GM19025 (cell line): ENCODE measurements around the gene FTCD.
"Not testable (repeated sequence)": the region's sequence is repeated elsewhere in the genome, so short reads cannot be mapped to it uniquely, and the experiment has no call there.

Experiments
- ATAC-seq: cut with Tn5 transposase; IDR thresholded peaks from one replicate; pipeline ENCODE4 v1.9.1; 2021; ENCODE audit warnings: mild to moderate bottlenecking, low read depth, moderate library complexity; ENCODE audit not compliant: unreplicated experiment

Gene FTCD, protein sequence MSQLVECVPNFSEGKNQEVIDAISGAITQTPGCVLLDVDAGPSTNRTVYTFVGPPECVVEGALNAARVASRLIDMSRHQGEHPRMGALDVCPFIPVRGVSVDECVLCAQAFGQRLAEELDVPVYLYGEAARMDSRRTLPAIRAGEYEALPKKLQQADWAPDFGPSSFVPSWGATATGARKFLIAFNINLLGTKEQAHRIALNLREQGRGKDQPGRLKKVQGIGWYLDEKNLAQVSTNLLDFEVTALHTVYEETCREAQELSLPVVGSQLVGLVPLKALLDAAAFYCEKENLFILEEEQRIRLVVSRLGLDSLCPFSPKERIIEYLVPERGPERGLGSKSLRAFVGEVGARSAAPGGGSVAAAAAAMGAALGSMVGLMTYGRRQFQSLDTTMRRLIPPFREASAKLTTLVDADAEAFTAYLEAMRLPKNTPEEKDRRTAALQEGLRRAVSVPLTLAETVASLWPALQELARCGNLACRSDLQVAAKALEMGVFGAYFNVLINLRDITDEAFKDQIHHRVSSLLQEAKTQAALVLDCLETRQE

DNA sequence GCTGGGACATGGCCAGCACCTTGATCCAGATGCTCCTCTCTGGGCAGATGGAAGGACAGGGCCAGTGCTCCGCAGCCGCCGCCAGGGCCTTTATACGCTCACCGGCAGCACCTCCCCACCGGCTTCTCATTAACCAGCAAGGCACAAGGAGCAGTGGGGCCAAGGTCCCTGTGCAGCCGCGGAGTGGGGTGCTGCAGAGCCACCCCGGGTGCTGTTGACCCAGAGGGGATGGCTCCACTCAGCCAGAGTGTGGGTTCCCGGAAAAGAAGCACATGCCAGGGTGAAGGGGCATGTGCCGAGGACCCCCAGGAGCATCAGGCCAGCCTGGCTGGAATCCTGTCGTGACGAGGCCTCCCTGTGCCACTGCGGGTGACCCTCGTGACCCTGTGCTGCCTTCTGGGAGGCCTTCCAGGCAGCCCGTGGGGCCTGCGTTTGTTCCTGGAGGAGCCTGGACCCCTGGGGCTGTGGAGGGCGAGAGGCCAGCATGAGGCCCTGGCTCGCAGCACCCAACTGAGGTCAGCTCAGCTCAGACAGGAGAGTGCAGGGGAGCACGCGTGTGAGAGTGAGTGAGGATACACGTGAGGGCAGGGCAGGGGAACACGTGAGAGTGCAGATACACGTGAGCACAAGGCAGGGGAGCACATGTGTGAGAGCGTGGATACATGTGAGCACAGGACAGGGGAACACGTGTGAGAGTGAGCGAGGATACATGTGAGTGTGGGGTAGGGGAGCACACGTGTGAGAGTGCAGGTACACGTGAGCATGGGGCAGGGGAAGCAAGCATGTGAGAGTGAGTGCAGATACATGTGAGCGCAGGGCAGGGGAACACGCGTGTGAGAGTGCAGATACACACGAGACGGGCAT is at the start of gene FTCD:
FTCD (minus strand) TSS at position 66 of the 864 bp plus-strand sequence; CDS start at position 10, 56 bp downstream.
- no peak for ATAC-seq

DNA sequence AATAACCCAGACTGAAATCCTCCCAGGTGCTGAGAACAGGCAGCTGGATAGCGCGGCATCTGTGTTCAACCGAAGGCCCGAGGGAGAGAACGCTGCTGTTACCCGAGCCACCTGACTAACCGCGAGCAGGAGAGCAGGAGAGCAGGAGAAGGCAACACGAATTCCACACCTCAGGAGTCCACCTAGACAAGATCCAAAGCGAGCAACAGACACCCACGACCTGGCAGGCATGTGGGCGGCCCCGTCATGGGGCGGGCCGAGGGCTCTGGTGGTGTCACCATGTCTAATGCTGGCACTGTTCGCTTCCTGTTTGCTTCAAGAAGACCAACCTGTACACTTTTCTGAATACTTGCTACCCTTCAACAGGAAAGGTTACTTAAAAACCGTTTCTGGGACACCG is 49.8 kb upstream of the FTCD start:
- no peak for ATAC-seq

DNA sequence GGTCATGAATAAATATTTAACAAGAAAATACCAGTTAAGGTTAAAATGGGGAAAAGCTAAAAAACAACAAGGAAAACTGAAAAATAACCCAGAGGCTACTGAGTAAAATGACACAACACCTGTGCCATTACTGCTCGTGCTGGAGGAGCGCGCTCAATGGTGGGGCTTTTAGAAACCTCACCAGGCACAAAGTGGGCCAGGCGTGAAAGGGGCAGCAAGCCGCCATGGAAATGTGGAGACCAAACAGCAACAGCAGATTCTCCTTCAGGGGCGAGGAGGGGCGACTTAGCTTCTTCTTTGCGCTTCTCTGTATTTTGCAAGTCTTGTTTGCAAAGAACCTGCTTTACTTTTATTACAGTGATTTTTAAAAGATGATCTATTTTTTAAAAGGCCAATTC is 47.8 kb upstream of the FTCD start:
- no peak for ATAC-seq

DNA sequence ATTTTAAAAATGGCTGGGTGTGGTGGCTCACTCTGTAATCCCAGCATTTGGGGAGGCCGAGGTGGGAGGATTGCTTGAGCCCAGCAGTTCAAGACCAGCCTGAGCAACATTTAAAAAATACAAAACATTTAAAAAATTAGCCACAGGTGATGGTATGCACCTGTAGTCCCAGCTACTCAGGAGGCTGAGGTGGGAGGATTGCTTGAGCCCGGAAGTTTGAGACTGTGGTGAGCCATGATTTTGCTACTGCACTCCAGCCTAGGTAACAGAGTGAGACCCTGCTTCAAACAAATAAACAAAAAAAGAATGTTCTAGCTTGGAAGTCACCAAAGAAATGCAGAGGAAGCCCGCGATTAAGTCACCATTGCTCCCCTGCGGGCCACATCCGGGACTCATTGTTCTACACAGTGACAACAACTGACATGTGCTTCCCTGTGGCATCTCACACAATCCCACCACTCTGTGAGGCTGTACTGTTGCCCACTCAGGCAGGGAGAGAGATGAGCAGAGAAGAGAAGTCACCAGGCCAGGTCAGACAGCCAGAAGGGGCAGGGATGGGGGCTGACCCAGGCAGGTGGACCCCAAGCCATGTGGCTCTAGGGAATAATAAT is 47.3 kb upstream of the FTCD start:
- no peak for ATAC-seq

DNA sequence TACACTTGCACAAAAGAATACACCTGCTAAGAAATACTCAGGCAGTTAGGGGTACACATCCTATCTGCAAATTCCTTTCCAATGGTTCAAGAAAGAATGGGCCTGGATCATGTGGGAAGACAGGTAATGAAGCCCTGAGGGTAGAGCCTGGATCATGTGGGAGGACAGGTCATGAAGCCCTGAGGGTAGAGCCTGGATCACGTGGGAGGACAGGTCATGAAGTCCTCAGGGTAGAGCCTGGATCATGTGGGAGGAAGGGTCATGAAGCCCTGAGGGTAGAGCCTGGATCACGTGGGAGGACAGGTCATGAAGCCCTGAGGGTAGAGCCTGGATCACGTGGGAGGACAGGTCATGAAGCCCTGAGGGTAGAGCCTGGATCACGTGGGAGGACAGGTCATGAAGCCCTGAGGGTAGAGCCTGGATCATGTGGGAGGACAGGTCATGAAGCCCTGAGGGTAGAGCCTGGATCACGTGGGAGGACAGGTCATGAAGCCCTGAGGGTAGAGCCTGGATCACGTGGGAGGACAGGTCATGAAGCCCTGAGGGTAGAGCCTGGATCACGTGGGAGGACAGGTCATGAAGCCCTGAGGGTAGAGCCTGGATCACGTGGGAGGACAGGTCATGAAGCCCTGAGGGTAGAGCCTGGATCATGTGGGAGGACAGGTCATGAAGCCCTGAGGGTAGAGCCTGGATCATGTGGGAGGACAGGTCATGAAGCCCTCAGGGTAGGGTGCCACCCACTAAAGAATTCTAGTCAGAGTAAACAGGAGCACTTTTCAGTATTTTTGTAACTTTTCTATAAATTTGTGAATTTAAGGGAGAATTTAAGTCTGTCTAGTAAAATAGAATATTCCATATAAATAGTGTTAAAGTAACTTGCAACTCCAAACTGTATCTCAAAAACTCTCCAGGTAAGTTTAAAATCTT is 45.8 kb upstream of the FTCD start:
- ATAC-seq = not testable (repeated sequence)

DNA sequence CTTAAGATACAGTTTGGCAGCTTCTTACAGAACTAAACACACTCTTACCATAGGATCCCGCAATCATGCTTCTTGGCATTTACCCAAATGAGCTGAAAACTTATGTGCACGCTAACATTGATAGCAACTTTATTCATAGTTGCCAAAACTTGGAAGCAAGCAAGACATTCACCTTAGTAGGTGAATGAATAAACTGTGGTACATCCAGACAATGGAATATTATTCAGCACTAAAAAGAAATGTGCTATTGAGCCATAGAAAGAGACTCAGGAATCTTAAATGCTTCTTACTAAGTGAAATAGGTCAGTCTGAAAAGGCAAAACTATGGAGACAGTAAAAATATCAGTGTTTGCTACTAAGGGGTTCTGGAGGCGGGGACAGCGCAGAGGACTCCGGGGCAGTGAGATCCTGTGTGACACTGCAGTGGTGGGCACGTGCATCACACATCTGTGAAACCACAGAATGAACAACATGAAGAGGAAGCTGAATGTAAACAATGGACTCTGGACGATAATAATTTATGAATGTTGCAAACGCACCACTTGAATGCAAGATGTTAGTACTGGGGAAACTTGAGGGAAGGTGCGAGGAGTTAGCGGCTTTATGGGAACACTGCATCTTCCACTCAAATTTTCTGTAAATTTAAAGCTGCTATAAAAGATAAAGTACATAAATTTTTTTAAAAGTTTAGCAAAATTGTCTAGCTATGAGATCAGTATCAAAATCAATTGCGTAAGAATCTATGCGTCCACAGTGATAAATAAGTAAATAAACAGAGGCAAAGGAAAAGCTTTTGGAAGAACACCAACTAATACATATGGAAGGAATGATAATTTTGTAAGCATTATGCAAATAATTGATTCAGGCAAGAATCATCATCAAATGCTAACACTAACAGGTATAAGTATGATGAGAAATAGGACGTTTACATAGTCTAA is 44.3 kb upstream of the FTCD start:
- ATAC-seq = no peak

DNA sequence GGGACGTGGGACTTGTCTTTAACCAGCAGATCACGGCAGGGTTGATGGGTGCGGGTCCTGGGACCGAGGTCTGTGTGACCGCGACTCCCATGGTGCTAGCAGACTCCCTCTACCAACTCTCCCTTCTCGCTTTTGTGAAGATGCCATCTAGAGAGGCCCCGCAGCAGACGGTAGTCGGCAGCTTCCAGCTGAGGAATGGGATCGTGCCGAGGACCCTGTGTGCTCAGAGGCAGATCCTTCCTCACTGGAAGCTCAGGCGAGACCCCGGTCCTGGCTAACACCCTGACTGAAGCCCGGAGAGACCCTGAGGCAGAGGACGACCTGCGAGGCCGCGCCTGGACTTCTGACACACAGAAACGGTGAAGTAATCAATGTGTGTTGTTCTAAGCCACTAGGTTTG is 41.4 kb upstream of the FTCD start:
- no peak for ATAC-seq

DNA sequence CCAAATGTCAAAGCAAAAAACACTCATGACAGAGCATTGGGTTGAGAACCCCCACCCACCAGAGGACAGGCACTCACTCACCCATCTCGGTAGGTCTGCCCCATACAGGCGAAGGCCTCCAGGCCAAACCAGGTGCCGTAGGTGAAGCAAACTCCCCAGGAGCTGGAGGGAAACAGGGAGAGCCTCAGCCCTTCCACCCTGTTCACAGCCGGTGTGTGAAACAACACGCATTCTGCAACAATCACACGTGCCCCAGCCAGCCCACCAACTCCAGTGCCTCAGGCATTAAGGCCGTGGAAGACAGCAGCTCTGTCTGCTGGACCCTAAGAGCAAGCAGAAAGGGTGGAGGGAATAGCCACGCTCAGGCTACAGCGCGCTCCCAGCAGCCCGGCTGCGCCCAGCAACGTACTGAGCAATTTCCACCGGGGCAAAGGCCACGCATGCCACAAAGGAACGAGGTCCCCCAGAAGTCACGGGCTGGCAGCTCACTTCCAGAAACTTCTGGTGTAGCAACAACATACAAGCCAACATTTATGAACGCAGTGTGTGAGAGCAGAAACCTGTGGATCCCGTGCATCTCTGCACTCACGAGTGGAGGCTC is 40.3 kb upstream of the FTCD start:
- no peak for ATAC-seq

DNA sequence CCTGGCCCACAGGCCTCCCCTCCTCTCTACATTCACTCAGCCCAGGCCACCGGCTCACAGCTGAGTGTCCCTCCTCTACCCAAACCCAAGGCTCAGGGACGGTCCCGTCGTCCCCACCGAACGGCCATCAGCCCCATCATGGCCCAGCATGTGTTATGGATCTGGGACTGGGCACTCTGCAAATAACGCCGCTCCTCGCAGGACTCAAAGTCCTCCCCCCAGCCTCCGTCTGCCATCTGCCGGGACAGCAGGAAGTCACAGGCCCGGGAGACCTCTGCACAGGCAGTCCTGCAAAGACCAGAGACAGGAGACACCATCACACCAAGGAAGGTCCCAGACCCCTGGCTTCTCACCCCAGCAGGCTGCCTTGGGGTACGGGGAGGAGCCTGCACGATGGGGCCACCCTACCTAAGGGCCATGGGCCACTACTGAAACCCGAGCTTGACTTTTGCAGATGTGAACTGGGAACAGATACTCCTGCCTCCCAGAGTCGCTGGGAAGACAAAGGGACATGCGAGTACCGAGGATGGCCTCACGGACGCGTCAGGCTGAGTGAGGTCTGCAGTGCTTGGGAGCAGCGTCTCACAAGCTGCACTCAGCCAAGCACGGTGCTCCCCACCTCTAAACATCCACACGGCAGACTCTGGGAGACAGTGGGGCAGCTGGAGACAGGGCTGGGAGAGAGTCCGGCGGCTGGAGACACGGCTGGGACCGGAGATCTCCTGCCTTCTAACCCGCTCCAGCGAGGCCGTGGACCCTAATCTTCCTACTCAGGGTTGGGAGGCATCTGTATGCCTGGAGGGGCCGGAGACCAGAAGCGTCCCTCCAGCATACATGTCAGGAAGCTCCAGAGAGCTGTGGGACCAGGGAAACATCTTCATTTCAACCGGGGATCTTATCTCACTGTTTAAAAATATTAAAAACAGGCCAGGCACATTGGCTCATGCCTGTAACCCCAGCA is 39.3 kb upstream of the FTCD start:
- no peak for ATAC-seq

DNA sequence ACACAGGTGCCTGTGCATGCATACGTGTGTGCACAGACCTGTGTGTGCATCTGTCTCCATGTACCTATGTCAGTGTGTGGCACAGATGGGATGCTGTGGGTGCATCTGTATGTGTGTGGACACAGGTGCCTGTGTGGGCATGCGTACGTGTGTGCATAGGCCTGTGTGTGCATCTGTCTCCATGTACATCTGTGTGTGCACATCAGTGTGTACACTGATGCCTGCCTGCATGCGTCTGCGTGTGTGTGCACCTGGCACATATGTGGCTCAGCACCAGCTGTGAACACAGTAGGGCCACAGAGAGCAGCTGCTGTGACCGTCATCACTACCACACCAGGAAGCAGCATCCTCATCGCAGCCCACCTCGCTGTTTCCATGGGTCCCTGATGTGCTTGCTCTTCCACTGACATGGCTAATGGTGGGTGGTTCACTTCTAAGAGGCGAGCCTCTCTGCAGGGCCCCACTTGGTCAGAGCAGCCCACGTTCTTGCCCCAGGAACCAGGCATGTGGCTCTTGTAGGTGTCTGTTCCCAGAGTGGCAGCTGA is 38.5 kb upstream of the FTCD start:
- ATAC-seq = no peak

DNA sequence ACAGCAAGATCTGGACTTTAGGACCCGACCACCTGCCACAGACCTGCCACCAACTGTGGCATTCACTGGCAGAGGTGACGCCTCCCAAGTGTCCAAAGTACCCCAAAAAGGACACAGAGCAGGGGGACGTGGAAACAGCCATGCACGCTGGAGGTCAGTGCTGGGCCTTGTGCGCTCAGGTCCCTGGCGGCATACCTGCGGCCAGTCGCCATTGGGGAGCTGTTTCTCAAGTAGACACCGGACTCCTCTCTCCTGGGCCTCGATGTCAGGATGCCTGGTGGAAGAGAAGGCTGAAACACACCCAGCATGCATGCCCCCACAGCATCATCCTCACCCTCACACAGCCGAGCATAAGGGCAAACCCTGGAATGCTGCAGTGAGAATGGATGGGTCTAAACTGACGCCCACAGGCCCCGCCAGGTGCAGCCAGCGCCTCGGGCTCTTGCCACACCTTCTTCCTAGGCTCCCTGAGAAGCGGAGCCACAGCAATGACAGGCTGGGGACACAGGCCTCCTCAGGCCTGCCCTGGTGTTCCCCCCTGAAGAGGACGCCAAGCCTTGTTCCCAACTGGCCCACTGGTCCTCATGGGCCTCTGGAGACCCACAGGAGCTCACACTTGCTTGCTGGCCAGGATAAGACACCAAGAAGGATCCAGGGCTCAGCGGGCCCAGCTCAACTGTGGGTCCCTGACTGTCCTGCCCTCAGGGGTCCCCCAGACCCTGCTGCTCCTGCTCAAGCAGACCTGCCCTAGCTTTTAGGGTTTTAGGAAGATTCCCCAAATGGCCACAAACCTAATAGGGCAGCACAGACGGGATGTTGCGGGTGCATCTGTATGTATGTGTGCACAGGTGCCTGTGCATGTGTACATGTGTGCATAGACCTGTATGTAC is 36.6 kb upstream of the FTCD start:
- ATAC-seq = no peak

DNA sequence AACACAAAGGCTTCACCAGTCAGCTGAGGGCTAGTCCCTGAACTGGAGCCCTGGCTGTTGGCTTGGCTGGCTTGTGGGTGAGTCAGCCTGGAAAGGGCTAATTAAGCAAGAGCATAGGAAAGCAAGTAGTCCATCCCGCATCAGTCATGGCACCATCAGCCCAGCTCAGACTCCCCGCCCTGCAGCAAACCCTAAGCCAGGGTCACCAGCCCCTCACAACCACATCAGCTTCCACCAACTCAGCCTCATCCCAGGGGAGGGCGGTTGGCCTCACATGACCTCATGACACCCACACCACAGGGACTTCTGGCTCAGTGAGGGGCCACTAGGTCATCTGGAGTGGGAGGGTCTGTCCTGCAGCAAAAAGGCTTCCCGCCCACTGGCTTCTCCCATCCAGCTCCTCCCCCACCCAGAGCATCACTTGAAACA is 35.9 kb upstream of the FTCD start:
- ATAC-seq = no peak

DNA sequence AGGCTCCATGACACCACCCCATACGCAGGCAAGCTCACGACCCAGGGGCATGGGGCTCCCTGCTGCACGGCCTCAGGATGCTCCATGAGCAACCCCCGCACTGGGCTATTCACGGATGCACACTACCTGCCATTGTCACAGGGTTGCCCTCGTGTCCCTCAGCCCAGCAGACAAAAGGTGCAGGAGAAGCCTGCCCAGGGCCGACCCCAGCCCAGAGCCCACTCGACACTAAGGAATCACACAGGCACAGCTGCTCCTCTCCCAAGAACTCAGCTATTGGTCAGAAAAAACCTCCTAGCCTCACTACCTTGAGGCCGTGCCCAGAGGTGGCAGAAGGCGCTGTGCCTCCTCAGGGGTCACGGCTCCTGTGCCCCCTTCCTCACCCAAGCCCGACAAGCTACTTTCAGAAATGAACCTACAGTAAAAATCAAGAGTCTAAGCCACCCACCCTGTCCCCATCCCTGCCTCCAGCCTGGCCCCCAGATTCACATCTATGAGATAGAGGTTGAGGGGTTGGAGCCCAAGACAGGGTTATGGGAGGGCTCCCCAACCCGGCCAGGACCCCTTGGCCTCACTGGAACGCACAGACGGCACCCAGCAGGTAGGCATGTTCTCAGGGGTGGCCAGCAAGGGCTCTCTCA is 35.2 kb upstream of the FTCD start:
- ATAC-seq = no peak

DNA sequence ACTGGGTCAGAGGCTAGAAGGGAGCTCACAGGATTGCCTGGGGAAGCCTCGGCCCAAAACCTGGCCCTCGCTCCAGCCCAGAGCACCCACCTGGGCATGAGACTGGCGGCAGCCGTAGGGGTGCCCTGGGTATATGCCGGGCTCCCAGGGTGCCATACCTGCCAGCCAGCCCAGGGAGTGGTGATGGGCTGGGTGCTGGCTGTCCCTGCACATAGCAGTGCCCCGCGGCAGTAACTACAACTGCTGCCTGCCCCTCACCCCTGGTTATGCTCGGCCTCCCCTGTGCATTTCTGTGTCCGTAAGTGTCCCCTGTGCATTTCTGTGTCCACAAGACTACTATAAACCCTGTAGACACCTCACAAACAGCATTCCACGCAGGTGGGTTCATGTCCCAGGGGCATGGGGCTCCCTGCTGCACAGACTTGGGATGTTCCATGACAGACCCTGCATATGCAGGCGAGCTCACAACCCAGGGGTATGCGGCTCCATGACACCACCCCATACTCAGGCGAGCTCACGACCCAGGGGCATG is 34.6 kb upstream of the FTCD start:
- ATAC-seq = no peak

DNA sequence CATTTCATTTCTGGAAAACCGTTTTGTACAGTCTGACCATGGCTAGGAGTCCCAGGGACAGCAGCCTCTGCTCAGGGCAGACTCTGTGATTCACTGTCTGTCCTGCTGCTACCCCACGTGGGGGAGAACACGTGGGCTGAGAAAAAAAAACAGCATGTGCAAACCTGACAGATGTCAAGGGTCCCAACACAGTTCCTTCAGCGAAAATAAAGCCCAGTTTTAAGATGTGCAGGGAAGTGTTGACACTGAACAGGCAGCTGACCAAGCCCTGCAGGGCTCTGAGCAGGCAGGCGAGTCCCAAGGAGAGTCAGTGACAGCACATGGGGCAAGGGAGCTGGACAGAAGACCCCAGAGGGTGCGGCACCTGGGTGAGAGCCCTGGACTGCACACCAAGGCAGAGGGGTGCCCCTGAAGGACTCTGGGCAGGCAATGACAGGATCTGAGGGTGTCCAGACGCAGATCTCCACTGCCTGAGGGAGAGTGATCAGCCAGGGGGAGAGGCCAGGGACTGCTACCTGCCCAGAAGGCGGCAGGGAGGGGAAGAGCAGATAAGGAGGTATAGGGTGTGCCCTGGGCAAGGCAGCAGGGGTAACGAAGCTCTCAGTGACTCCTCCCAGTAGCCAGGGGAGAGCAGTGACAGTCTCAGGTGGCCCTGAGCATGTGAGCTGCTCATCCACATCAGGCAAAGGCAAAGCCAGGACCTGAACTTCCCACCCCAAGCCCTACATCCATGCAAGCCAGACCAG is 34.0 kb upstream of the FTCD start:
- no peak for ATAC-seq
